Measurements from ENCODE around the gene RFX6. TPM values are rescaled to one million over a fixed set of nuclear protein-coding genes. Genes with fewer than 3 reads are reported as not detected.

Gene RFX6
- total and polyA plus RNA-seq, 2 donors (not counting 1 experiment from before 2014, with no cell fraction given): not detected

DNA sequence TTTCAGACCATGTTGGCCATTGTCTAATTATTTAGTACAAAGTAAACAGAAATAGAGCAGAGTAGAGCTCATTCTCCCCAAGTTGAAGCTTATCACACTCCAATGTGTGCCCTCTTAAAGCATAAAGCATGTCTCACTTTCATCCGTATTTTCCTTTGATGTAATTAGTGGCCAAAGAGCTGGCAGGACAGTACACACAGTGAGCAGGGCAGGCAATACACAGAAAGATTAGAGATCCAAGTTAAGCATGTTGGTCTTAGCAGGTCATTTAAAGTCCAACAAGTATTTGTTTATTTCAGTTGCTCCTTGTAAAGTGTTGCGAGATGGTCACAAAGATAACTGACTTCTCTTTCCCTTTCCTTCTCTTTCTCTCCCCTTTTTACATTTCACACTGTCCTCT lies 47.2 kb downstream of the RFX6 start:
- no peaks in the 10 kb centered on the region for H3K27me3 ChIP-seq (replicated peaks in 1 of 4; ENCODE audit: control extremely low read depth in 1 of 4, control insufficient read depth in 3 of 4, insufficient read depth in 4 of 4, low read length in 3 of 4)
- intact Hi-C loops (cut with micrococcal nuclease): no loop called here
- no peaks in the 10 kb centered on the region for H3K9me3 ChIP-seq (ENCODE audit: control extremely low read depth in 1 of 3, control insufficient read depth in 2 of 3, insufficient read depth in 1 of 3, low read length in 2 of 3)
- no peak overlapping the region for H2AFZ ChIP-seq (ENCODE audit: insufficient read depth, low read depth, low read length, poor library complexity, severe bottlenecking)
- H3K36me3 ChIP-seq (replicated peaks in 1 of 2; ENCODE audit: control extremely low read depth in 1 of 2, control insufficient read depth in 1 of 2, extremely low read depth in 1 of 2, insufficient read depth in 2 of 2, low read length in 1 of 2): no peaks in the 10 kb centered on the region
- TF ChIP-seq, protein P1, sequence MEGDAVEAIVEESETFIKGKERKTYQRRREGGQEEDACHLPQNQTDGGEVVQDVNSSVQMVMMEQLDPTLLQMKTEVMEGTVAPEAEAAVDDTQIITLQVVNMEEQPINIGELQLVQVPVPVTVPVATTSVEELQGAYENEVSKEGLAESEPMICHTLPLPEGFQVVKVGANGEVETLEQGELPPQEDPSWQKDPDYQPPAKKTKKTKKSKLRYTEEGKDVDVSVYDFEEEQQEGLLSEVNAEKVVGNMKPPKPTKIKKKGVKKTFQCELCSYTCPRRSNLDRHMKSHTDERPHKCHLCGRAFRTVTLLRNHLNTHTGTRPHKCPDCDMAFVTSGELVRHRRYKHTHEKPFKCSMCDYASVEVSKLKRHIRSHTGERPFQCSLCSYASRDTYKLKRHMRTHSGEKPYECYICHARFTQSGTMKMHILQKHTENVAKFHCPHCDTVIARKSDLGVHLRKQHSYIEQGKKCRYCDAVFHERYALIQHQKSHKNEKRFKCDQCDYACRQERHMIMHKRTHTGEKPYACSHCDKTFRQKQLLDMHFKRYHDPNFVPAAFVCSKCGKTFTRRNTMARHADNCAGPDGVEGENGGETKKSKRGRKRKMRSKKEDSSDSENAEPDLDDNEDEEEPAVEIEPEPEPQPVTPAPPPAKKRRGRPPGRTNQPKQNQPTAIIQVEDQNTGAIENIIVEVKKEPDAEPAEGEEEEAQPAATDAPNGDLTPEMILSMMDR (IDR thresholded peaks at IDR 0.05): no peak
- no peak for TF ChIP-seq EZH2 (IDR thresholded peaks at IDR 0.05; ENCODE audit: borderline replicate concordance, insufficient read depth, low read depth, low read length, poor library complexity, severe bottlenecking)
- no peak overlapping the region for H3K4me3 ChIP-seq (ENCODE audit: control extremely low read depth in 1 of 5, extremely low read depth in 1 of 5, insufficient read depth in 1 of 5, low read depth in 2 of 5, low read length in 4 of 5)
- no peaks in the 10 kb centered on the region for H3K4me1 ChIP-seq (ENCODE audit: control insufficient read depth in 2 of 2, insufficient read depth in 2 of 2, low read length in 2 of 2)
- no peak overlapping the region for H3K27ac Mint-ChIP-seq
- no peak overlapping the region for H3K9ac ChIP-seq (ENCODE audit: low read length)
- no peak overlapping the region for H3K4me3 Mint-ChIP-seq
- 82% methylated on average over 2 of the region's 2 CpGs for WGBS (ENCODE audit: insufficient coverage)
- POLR2A ChIA-PET: no interaction called here
- ATAC-seq (ENCODE audit: low read depth): no peak
- H4K20me1 ChIP-seq (ENCODE audit: control insufficient read depth, insufficient read depth, low read length, poor library complexity, severe bottlenecking): no peaks in the 10 kb centered on the region
- H3K79me2 ChIP-seq (ENCODE audit: control insufficient read depth, insufficient read depth, low read length): no peaks in the 10 kb centered on the region
- no peak for DNase-seq
- H3K27ac ChIP-seq (ENCODE audit: low read length in 2 of 2): no peak overlapping the region
- no peaks in the 10 kb centered on the region for H3K27me3 Mint-ChIP-seq
- H3K4me2 ChIP-seq (replicated peaks; ENCODE audit: low read depth, low read length, poor library complexity, severe bottlenecking): no peak overlapping the region
- CTCF ChIA-PET: no interaction called here
- no peaks in the 10 kb centered on the region for H3K9me3 Mint-ChIP-seq (ENCODE audit: insufficient read depth)
- H3K4me1 Mint-ChIP-seq: no peaks in the 10 kb centered on the region

DNA sequence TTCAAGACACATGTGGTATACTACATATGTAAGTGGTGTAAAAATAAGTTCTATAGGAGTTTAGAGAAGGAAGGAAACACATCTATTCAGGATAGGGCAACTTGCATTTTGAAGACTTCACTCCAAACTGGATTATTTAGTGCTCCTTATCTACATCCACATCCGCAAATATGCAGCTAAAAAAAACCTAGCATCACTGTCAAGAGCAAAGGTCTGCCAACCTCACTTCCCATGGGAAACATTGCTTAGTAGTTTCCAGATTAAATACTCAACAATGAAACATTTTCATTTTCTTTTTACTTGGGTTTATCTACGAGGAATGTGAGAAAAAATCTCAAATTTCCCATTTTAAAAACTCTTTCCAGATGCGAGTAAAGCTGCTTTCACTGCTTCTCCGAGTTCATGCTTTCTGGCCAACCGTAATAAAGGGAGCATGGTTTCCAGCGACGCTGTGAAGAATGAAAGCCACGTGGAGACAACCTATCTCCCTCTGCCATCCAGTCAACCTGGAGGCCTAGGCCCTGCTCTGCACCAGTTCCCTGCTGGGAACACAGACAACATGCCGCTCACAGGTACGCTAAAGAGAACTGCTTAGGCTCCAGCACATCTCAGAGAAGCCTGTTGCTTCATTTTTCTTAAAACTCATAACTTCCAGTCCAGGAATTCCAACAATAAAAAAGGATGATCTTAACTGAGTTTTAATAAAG lies 48.2 kb downstream of the RFX6 start:
- ChIA-PET CTCF (no interaction called here), POLR2A (no interaction called here)
- Histone ChIP-seq H3K27me3 (replicated peaks in 1 of 4; ENCODE audit: control extremely low read depth in 1 of 4, control insufficient read depth in 3 of 4, insufficient read depth in 4 of 4, low read length in 3 of 4) (no peaks in the 10 kb centered on the region), H3K4me3 (ENCODE audit: control extremely low read depth in 1 of 5, extremely low read depth in 1 of 5, insufficient read depth in 1 of 5, low read depth in 2 of 5, low read length in 4 of 5) (no peak overlapping the region), H3K9ac (ENCODE audit: low read length) (no peak overlapping the region), H3K79me2 (ENCODE audit: control insufficient read depth, insufficient read depth, low read length) (no peaks in the 10 kb centered on the region), H3K9me3 (ENCODE audit: control extremely low read depth in 1 of 3, control insufficient read depth in 2 of 3, insufficient read depth in 1 of 3, low read length in 2 of 3) (no peaks in the 10 kb centered on the region), H3K4me2 (replicated peaks; ENCODE audit: low read depth, low read length, poor library complexity, severe bottlenecking) (no peak overlapping the region), H3K4me1 (ENCODE audit: control insufficient read depth in 2 of 2, insufficient read depth in 2 of 2, low read length in 2 of 2) (no peaks in the 10 kb centered on the region), H3K27ac (ENCODE audit: low read length in 2 of 2) (no peak overlapping the region), H4K20me1 (ENCODE audit: control insufficient read depth, insufficient read depth, low read length, poor library complexity, severe bottlenecking) (no peaks in the 10 kb centered on the region), H2AFZ (ENCODE audit: insufficient read depth, low read depth, low read length, poor library complexity, severe bottlenecking) (no peak overlapping the region), H3K36me3 (replicated peaks in 1 of 2; ENCODE audit: control extremely low read depth in 1 of 2, control insufficient read depth in 1 of 2, extremely low read depth in 1 of 2, insufficient read depth in 2 of 2, low read length in 1 of 2) (no peaks in the 10 kb centered on the region)
- Mint-ChIP-seq H3K4me1 (no peaks in the 10 kb centered on the region), H3K9me3 (ENCODE audit: insufficient read depth) (no peaks in the 10 kb centered on the region), H3K4me3 (no peak overlapping the region), H3K27ac (no peak overlapping the region), H3K27me3 (peaks cover 4% of the 10 kb centered on the region)
- no peak for TF ChIP-seq EZH2 (IDR thresholded peaks at IDR 0.05; ENCODE audit: borderline replicate concordance, insufficient read depth, low read depth, low read length, poor library complexity, severe bottlenecking)
- TF ChIP-seq, protein P1 (IDR thresholded peaks at IDR 0.05): no peak
- DNase-seq: no peak
- 89% methylated on average over 9 of the region's 10 CpGs for WGBS (ENCODE audit: insufficient coverage)
- intact Hi-C loops (cut with micrococcal nuclease): no loop called here
- no peak for ATAC-seq (ENCODE audit: low read depth)

Measured in B cell (primary cell).